K562 (cell line): ENCODE measurements around the gene ATF6B. TPM values are rescaled to one million over a fixed set of nuclear protein-coding genes. Genes with fewer than 3 reads are reported as not detected.
A peak's percentile ranks its signal among the peaks of the same experiment; 100 is the strongest.

ENCODE experiments used
- BHLHE40 ChIP-seq: IDR thresholded peaks from 2 replicates; pipeline ENCODE4 v1.6.1; 2011; ENCODE audit warnings: low read length, improper control_type of control experiment
- FOXJ3 ChIP-seq: sonication (generic); formaldehyde crosslinking; IDR thresholded peaks from 2 replicates; pipeline ENCODE4 v1.4.0; 2020; ENCODE audit warnings: mild to moderate bottlenecking, missing genetic modification reagents
- HNRNPK ChIP-seq: fragments of 200-400 bp; formaldehyde crosslinking; IDR thresholded peaks from one replicate; pipeline ENCODE4 v1.6.1; 2018; ENCODE audit warnings: mild to moderate bottlenecking, low read depth, low read length; ENCODE audit not compliant: poor library complexity, severe bottlenecking
- KHSRP ChIP-seq: fragments of 450-650 bp; IDR thresholded peaks from 2 replicates; pipeline ENCODE4 v1.6.1; 2017
- NFRKB ChIP-seq: fragments of 450-650 bp; IDR thresholded peaks from 2 replicates; pipeline ENCODE4 v1.6.1; 2016; ENCODE audit warnings: low read depth
- STAT5B ChIP-seq: fragments of 250-450 bp; sonication (Bioruptor Pico); IDR thresholded peaks from 2 replicates; pipeline ENCODE4 v1.8.0; 2021; ENCODE audit warnings: mild to moderate bottlenecking, inconsistent platforms
- U2AF1 ChIP-seq: fragments of 200-400 bp; formaldehyde crosslinking; optimal IDR thresholded peaks from 2 replicates; pipeline ENCODE3; 2017; ENCODE audit warnings: mild to moderate bottlenecking, low read depth, low read length, moderate library complexity
- ZNF586 ChIP-seq: fragments of 450-650 bp; formaldehyde crosslinking; conservative IDR thresholded peaks from 2 replicates; pipeline ENCODE4 v1.4.0; 2020; ENCODE audit warnings: mild to moderate bottlenecking, moderate library complexity
- polyA plus RNA-seq, 8 experiments: library from polyadenylated mRNA; depleted of rRNA in 4 of 8; stranded (reverse) in 5 of 8; unstranded in 3 of 8; fragments of >200 nt; fragmentation: Nextera tagmentation in 2 of 8; fragmentation: Illumina TruSeq in 1 of 8; extraction: Ambion mirVana in 2 of 8; extraction: Trizol in 1 of 8; gene quantifications; 2 replicates each; pipeline versions ENCODE4 v1.2.1 to v1.2.3, GENCODE V29; 2011 to 2014; ENCODE audit warnings: inconsistent platforms in 1 of 8, missing spikeins in 1 of 8
- total RNA-seq, 7 experiments: library from RNA; depleted of rRNA in 6 of 7; stranded (reverse); fragments of >200 nt in 6 of 7; fragmentation: Illumina TruSeq in 2 of 7; extraction: Trizol in 2 of 7; gene quantifications; 2 replicates each; pipeline versions ENCODE4 v1.2.1 to v1.2.3, GENCODE V29; 2011 to 2021; ENCODE audit warnings: low replicate concordance in 1 of 7
- TF ChIP-seq, protein P1 (sequence below): fragments of 200-600 bp; sonication (generic); IDR thresholded peaks from one replicate; pipeline ENCODE4 v1.6.1; 2012; ENCODE audit warnings: mild to moderate bottlenecking, low read depth, low read length, inconsistent platforms
- TF ChIP-seq, protein P2 (sequence below), 3 experiments: IDR thresholded peaks in 2 of 3; conservative IDR thresholded peaks in 1 of 3; 2 replicates each; pipeline ENCODE4 v1.5.1; 2011 to 2012; ENCODE audit warnings: low read length in 3 of 3, mild to moderate bottlenecking in 3 of 3, control low read depth in 2 of 3, improper control_type of control experiment in 1 of 3, inconsistent platforms in 1 of 3, low read depth in 1 of 3, mixed read lengths in 1 of 3, moderate library complexity in 1 of 3; ENCODE audit not compliant: insufficient read depth in 2 of 3
- TF ChIP-seq, protein P3 (sequence below): sonication (generic); formaldehyde crosslinking; IDR thresholded peaks from 2 replicates; pipeline ENCODE4 v1.8.1; 2023; ENCODE audit warnings: mild to moderate bottlenecking, missing genetic modification reagents, moderate library complexity

ATF6B gene
- total and polyA plus RNA-seq, 9 of the 15 experiments (the other 6 are each of a cell fraction or from before 2014, with no cell fraction given) = 20.7 to 131 (median 31.7) TPM

DNA sequence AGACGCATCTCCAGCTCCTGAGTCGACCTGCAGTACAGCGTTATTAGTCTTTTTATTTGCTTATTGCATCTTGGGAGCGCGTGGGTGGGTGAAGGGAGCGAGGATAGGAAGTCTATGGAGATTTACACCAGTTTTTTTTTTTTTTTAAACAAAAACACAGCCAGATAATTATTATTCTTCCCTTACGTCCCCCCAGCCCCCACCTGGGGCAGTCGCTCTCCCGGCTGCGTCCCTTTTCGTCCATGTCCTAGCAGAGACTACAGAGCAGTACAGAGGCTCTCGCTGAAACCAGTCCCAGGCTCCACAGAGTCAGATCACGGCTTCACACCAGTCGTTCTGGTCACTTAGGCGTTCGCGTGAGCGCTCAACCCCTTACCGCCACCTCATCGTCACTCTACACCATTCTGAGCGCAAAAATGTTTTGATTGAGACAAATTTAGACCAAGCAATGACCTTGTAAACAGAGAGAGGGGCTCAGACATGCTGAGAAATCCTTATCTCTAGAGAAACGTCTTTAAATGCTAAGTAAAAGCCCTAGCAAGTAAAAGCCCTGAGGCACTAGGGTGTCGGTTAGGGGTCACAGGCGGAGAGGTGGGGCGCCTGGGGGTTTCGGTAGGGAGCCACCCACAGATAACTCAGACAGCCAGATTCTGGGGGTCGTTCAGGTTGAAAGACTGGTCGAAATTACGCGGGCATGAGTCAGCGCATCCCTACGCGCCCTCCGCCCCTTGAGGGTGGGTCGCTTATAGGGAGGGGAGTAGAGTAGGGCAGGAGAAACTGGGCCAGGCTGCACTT is 24.9 kb upstream of the ATF6B start (continued):
- TF ChIP-seq, protein P1, sequence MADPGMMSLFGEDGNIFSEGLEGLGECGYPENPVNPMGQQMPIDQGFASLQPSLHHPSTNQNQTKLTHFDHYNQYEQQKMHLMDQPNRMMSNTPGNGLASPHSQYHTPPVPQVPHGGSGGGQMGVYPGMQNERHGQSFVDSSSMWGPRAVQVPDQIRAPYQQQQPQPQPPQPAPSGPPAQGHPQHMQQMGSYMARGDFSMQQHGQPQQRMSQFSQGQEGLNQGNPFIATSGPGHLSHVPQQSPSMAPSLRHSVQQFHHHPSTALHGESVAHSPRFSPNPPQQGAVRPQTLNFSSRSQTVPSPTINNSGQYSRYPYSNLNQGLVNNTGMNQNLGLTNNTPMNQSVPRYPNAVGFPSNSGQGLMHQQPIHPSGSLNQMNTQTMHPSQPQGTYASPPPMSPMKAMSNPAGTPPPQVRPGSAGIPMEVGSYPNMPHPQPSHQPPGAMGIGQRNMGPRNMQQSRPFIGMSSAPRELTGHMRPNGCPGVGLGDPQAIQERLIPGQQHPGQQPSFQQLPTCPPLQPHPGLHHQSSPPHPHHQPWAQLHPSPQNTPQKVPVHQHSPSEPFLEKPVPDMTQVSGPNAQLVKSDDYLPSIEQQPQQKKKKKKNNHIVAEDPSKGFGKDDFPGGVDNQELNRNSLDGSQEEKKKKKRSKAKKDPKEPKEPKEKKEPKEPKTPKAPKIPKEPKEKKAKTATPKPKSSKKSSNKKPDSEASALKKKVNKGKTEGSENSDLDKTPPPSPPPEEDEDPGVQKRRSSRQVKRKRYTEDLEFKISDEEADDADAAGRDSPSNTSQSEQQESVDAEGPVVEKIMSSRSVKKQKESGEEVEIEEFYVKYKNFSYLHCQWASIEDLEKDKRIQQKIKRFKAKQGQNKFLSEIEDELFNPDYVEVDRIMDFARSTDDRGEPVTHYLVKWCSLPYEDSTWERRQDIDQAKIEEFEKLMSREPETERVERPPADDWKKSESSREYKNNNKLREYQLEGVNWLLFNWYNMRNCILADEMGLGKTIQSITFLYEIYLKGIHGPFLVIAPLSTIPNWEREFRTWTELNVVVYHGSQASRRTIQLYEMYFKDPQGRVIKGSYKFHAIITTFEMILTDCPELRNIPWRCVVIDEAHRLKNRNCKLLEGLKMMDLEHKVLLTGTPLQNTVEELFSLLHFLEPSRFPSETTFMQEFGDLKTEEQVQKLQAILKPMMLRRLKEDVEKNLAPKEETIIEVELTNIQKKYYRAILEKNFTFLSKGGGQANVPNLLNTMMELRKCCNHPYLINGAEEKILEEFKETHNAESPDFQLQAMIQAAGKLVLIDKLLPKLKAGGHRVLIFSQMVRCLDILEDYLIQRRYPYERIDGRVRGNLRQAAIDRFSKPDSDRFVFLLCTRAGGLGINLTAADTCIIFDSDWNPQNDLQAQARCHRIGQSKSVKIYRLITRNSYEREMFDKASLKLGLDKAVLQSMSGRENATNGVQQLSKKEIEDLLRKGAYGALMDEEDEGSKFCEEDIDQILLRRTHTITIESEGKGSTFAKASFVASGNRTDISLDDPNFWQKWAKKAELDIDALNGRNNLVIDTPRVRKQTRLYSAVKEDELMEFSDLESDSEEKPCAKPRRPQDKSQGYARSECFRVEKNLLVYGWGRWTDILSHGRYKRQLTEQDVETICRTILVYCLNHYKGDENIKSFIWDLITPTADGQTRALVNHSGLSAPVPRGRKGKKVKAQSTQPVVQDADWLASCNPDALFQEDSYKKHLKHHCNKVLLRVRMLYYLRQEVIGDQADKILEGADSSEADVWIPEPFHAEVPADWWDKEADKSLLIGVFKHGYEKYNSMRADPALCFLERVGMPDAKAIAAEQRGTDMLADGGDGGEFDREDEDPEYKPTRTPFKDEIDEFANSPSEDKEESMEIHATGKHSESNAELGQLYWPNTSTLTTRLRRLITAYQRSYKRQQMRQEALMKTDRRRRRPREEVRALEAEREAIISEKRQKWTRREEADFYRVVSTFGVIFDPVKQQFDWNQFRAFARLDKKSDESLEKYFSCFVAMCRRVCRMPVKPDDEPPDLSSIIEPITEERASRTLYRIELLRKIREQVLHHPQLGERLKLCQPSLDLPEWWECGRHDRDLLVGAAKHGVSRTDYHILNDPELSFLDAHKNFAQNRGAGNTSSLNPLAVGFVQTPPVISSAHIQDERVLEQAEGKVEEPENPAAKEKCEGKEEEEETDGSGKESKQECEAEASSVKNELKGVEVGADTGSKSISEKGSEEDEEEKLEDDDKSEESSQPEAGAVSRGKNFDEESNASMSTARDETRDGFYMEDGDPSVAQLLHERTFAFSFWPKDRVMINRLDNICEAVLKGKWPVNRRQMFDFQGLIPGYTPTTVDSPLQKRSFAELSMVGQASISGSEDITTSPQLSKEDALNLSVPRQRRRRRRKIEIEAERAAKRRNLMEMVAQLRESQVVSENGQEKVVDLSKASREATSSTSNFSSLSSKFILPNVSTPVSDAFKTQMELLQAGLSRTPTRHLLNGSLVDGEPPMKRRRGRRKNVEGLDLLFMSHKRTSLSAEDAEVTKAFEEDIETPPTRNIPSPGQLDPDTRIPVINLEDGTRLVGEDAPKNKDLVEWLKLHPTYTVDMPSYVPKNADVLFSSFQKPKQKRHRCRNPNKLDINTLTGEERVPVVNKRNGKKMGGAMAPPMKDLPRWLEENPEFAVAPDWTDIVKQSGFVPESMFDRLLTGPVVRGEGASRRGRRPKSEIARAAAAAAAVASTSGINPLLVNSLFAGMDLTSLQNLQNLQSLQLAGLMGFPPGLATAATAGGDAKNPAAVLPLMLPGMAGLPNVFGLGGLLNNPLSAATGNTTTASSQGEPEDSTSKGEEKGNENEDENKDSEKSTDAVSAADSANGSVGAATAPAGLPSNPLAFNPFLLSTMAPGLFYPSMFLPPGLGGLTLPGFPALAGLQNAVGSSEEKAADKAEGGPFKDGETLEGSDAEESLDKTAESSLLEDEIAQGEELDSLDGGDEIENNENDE = no peak
- TF ChIP-seq NFRKB (peak; percentile 53; the same call in 1 of the 2 replicates), BHLHE40 (peak; percentile 5; the same call in 1 of the 2 replicates), FOXJ3 (CRISPR knock-in tag) (no peak), HNRNPK (no peak), U2AF1 (no peak), KHSRP (no peak), STAT5B (CRISPR knock-in tag) (no peak), ZNF586 (no peak)
- TF ChIP-seq, protein P2, sequence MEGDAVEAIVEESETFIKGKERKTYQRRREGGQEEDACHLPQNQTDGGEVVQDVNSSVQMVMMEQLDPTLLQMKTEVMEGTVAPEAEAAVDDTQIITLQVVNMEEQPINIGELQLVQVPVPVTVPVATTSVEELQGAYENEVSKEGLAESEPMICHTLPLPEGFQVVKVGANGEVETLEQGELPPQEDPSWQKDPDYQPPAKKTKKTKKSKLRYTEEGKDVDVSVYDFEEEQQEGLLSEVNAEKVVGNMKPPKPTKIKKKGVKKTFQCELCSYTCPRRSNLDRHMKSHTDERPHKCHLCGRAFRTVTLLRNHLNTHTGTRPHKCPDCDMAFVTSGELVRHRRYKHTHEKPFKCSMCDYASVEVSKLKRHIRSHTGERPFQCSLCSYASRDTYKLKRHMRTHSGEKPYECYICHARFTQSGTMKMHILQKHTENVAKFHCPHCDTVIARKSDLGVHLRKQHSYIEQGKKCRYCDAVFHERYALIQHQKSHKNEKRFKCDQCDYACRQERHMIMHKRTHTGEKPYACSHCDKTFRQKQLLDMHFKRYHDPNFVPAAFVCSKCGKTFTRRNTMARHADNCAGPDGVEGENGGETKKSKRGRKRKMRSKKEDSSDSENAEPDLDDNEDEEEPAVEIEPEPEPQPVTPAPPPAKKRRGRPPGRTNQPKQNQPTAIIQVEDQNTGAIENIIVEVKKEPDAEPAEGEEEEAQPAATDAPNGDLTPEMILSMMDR (IDR thresholded peaks at IDR 0.05 in 2 of 3, conservative IDR thresholded peaks at IDR 0.05 in 1 of 3; ENCODE audit: insufficient read depth in 2 of 3, low read depth in 1 of 3, low read length in 3 of 3) = no peak
- TF ChIP-seq, protein P3, sequence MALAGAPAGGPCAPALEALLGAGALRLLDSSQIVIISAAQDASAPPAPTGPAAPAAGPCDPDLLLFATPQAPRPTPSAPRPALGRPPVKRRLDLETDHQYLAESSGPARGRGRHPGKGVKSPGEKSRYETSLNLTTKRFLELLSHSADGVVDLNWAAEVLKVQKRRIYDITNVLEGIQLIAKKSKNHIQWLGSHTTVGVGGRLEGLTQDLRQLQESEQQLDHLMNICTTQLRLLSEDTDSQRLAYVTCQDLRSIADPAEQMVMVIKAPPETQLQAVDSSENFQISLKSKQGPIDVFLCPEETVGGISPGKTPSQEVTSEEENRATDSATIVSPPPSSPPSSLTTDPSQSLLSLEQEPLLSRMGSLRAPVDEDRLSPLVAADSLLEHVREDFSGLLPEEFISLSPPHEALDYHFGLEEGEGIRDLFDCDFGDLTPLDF (CRISPR knock-in tag) = no peak
